GM18868 (cell line): ENCODE results near the gene CDK13.

Source experiments
- ATAC-seq: cut with Tn5 transposase; IDR thresholded peaks from one replicate; pipeline ENCODE4 v1.9.1; 2021; ENCODE audit warnings: mild to moderate bottlenecking, moderate library complexity; ENCODE audit not compliant: unreplicated experiment

The CDK13 gene

GRCh38 chr7:40008223-40008815, 58.3 kb downstream of the CDK13 start:
- no peak for ATAC-seq

GRCh38 chr7:40009301-40009700, 59.2 kb downstream of the CDK13 start:
- ATAC-seq = no peak

DNA sequence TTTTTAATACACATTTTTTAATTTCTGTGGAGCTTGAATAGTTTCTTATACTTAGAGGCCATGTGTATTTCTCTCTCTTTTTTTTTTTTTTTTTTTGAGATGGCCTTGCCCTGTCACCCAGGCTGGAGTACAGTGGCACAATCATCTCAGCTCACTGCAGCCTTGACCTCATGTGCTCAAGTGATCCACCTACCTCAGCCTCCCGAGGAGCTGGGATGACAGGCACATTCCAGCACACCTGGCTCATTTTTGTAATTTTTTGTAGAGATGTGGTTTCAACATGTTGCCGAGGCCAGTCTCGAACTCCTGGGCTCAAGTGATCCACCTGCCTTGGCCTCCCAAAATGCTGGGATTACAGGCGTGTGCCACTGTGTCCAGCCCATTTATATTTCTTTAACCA, 64.3 kb downstream of the CDK13 start:
- ATAC-seq = no peak

DNA sequence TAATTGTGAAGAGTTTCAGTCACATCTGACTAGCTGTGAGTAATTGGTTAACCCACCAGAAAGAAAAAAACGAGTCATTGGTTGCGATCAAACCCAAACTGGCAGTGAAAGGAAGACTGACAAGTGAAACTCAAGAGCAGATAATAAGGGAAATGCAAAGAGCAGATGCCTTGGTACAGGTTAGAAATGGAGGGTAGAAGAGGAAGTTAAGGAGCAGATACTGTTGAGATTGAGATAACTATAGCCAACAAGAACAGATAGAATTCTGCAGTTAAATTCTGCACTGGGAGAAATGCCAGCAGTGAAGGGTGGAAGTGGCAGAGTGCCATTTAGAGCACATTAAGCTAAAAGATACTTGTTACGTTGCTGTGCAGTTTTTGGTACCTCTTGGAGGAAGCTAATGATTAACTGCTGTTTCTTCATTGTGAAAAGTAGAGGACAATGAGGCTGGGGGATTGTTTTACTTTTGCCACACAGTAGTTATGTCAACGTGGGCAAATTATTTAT, 65.8 kb downstream of the CDK13 start:
- ATAC-seq = peak; percentile 95

DNA sequence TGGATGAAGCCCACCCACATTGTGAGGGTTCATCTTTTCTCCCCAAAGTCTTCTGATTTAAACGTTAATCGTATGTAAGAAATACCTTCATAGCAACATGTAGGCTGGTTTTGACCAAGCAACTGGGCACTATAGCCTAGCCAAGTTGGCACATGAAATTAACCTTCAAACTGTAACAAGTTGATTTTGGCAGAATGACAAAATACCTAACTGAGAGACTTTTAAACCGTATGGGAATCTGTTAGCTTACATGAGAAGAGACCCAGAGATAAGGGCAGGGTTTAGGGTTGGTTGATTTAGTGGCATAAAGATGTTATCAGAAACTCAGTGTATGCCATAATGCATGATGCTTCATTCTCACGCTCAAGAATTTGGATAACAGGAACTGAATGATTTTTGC, 69.5 kb downstream of the CDK13 start:
- ATAC-seq = no peak

DNA sequence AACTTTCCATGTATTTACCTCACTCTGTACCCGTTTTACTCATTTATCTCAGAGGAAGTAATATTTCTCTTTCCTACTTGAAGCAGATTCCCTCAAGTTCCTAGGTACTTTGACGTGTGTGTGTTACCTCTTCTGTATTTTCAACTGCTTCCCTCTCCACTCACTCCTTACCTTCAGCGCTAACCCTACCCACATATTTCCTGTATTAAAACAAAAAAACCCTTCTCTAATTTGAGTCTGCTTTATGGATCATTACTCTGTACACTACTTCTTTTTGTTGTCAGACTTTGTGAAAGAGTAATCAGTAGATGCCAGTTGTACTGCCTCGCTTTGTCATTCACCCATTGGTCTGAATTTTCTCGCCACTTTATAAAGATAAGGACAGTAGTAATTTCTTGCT, 74.0 kb downstream of the CDK13 start:
- no peak for ATAC-seq

GRCh38 chr7:40024841-40025240, 74.8 kb downstream of the CDK13 start:
- ATAC-seq = no peak

DNA sequence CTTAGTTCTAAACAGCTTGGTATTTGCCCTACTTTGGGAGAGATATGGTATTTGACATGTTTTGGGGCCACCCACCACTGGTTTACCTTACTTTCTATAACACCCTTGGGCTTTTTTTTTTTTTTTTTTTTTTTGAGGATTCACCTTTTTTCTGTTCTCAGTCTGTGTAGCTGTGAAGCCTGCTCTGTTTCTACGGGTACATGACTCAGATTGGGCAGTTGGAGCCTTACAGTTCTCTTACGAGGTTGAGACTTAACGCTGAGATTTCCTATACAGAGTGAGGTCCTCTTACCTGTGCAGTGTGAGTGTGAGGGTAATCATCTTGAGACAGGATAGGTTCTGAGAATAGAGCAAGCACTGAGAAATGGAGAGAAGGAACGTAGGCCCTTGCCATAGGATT, 77.5 kb downstream of the CDK13 start:
- ATAC-seq = no peak

GRCh38 chr7:40033826-40034225, 83.8 kb downstream of the CDK13 start:
- ATAC-seq = no peak

DNA sequence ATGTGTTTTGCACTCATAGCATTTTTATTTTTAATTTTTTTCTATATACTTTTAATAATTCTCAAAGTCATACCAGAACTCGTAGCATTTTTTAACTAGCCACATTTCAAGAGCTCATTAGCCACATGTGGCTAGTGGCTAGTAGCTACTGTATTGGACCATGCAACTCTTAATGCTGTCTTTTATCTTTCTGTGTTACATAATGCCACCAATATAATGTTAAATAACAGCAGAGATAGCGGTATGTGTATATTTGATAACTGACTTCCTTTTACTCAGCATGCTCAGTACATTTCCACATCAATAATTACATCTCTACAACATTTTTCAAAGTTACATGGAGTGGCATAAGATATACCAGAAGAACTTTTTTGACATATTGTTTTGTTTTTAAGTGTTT, 91.4 kb downstream of the CDK13 start:
- no peak for ATAC-seq

DNA sequence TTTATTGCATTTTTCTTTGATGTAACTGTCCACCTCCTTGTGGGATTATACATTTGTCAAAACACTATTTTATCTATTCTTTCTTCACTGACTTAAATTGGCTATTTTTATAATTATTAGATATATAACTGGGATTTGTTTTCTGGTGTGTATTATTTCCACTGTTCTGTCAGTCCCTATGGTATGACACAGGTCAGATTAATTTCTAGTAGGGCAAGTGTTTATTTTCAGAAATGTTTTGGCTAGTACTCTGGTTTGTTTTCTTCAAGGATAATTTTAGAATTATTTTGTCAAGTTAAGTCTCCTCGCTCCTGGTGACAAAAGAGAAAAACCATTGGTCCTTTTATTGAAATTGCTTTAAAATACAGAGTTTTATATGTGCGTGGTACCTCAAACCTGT, 93.1 kb downstream of the CDK13 start:
- no peak for ATAC-seq

GRCh38 chr7:40047661-40048060, 97.6 kb downstream of the CDK13 start:
- no peak for ATAC-seq

GRCh38 chr7:40057292-40057691, 107.2 kb downstream of the CDK13 start:
- ATAC-seq = no peak

- no peak for ATAC-seq
Observed at GRCh38 chr7:40058026-40058425, 108.0 kb downstream of the CDK13 start.

DNA sequence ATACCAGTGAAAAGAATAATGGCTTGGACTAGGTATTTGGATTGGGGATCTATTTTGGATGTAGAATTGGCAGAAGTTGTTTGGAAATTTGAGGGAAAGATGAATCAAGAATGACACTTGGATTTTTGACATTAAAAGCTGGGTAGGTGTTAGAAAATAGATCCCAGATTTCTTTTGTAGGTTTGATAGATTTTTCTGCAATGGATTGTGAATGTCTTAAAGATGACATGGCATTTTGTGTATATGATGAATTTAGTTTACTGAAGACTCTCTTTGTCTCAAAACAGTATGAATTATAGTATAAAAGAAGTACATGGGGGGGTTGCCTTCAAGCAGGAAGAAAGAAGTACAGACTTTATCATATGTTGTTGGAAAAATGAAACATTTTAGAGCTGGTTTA, 108.6 kb downstream of the CDK13 start:
- ATAC-seq = no peak

GRCh38 chr7:40059057-40059456, 109.0 kb downstream of the CDK13 start:
- ATAC-seq = no peak

DNA sequence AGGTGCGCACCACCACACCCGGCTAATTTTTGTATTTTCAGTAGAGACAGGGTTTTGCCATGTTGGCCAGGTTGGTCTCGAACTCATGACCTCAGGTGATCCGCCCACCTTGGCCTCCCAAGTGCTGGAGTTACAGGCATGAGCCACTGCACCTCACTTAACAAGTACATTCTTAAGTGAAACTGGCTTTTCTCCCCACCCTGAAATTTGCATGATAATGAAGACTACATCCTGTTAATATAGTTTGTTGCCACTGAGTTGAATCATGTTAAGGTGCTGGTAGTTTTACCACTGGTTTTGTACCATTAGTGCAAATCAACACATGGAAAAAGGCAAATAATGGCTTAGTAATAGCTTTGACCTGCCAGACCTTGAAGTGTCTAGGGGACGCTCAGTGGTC, 122.2 kb downstream of the CDK13 start:
- ATAC-seq = no peak

GRCh38 chr7:40073239-40073638, 123.2 kb downstream of the CDK13 start:
- ATAC-seq = no peak

GRCh38 chr7:40077849-40078248, 127.8 kb downstream of the CDK13 start:
- ATAC-seq = no peak

DNA sequence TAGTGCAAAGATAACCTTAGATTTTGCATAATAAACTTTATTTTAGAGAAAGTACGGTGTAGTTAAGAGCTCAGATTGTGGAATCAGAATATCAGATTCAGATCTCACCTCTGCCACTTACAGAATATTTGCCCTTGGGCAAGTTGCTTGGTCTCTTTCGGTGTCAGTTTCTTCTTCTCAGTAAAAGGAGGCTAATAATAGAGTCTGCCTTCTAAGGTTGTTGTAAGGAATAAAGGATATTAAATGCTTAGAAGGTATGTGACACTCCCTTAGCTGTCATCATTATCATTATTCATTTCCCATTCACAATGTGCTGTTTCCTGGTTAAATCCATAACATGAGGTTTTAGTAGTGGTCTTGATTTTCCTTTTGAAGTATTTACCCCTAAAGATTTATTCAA, 142.1 kb downstream of the CDK13 start:
- no peak for ATAC-seq

DNA sequence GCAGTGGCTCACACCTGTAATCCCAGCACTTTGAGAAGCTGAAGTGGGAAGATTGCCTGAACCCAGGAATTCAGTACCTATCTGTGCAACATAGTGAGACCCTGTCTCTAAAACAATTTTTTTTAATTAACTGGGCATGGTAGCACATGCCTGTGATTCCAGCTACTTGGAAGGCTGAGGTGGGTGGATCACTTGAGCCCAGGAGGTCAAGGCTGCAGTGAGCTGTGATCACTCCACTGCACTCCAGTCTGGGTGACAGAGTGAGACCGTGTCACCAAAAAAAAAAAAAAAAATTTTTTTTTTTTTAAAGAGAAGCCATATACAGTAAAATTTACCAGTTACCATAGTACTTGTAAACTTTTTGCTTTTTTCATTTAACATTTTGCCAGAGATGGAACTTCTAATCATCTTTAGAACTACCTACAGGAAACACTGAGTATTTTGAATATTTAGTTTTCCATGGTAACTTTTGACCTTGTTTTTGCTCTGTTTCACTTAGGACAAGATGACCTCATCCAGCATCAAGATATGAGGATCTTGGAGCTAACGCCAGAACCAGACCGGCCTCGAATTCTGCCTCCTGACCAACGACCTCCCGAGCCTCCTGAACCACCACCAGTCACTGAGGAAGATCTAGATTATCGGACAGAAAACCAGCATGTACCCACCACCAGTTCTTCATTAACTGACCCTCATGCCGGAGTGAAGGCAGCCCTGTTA, 143.7 kb downstream of the CDK13 start:
- no peak for ATAC-seq

- ATAC-seq = no peak
Observed at GRCh38 chr7:40095230-40095629, 145.2 kb downstream of the CDK13 start.
